H9 (cell line): ENCODE data around the gene RRP1B. TPM values are rescaled to one million over a fixed set of nuclear protein-coding genes. Genes with fewer than 3 reads are reported as not detected.

Experiments used
- DNase-seq: peaks from one replicate; pipeline ENCODE4 v3.0.0-alpha.2; 2017
- H2AFZ ChIP-seq: one replicate; pipeline ENCODE4 v1.6.1; 2013; ENCODE audit warnings: mild to moderate bottlenecking, low read length, control low read depth, moderate library complexity
- H2AK5ac ChIP-seq: 2 replicates; pipeline ENCODE4 v1.6.1; 2013; ENCODE audit warnings: low read length, control low read depth, mixed read lengths; ENCODE audit not compliant: insufficient read length
- H2BK120ac ChIP-seq: one replicate; pipeline ENCODE4 v1.6.1; 2013; ENCODE audit warnings: low read depth, mild to moderate bottlenecking, low read length, control low read depth, inconsistent platforms; ENCODE audit not compliant: poor library complexity, severe bottlenecking
- H2BK12ac ChIP-seq: 2 replicates; pipeline ENCODE4 v1.6.1; 2013; ENCODE audit warnings: low read length, control low read depth, mixed read lengths, low read depth; ENCODE audit not compliant: insufficient read length
- H2BK15ac ChIP-seq: 2 replicates; pipeline ENCODE4 v1.6.1; 2013; ENCODE audit warnings: low read depth, low read length, control low read depth
- H2BK20ac ChIP-seq: one replicate; pipeline ENCODE4 v1.6.1; 2013; ENCODE audit warnings: low read depth, mild to moderate bottlenecking, low read length, control low read depth, inconsistent platforms; ENCODE audit not compliant: poor library complexity, severe bottlenecking
- H2BK5ac ChIP-seq: 2 replicates; pipeline ENCODE4 v1.6.1; 2013; ENCODE audit warnings: low read length, control low read depth, mixed read lengths; ENCODE audit not compliant: insufficient read length
- H3K14ac ChIP-seq: 2 replicates; pipeline ENCODE4 v1.6.1; 2013; ENCODE audit warnings: low read length, control low read depth; ENCODE audit not compliant: insufficient read depth
- H3K18ac ChIP-seq: 2 replicates; pipeline ENCODE4 v1.6.1; 2013; ENCODE audit warnings: low read depth, mild to moderate bottlenecking, mixed read lengths, low read length, control low read depth; ENCODE audit not compliant: insufficient read length
- H3K23ac ChIP-seq: 2 replicates; pipeline ENCODE4 v1.6.1; 2013; ENCODE audit warnings: low read length, control low read depth, mixed read lengths, low read depth; ENCODE audit not compliant: insufficient read length
- H3K23me2 ChIP-seq: 2 replicates; pipeline ENCODE4 v1.6.1; 2013; ENCODE audit warnings: low read depth, mild to moderate bottlenecking, mixed read lengths, low read length, control low read depth; ENCODE audit not compliant: insufficient read length, poor library complexity, severe bottlenecking
- H3K27ac ChIP-seq: 2 replicates; pipeline ENCODE4 v1.5.1; 2013; ENCODE audit warnings: low read length, control low read depth, mixed read lengths, low read depth; ENCODE audit not compliant: insufficient read length
- H3K27me3 ChIP-seq: 2 replicates; pipeline ENCODE4 v1.6.1; 2013; ENCODE audit warnings: low read length, control low read depth, inconsistent platforms; ENCODE audit not compliant: insufficient read depth
- H3K4ac ChIP-seq: 2 replicates; pipeline ENCODE4 v1.6.1; 2013; ENCODE audit warnings: low read depth, mild to moderate bottlenecking, control low read depth, inconsistent platforms, low read length, moderate library complexity
- H3K4me1 ChIP-seq: 2 replicates; pipeline ENCODE4 v1.6.1; 2013; ENCODE audit warnings: low read length, control low read depth, inconsistent platforms; ENCODE audit not compliant: insufficient read depth
- H3K4me2 ChIP-seq: 2 replicates; pipeline ENCODE4 v1.6.1; 2013; ENCODE audit warnings: low read length, control low read depth, mixed read lengths; ENCODE audit not compliant: insufficient read length, insufficient read depth
- H3K56ac ChIP-seq: 2 replicates; pipeline ENCODE4 v1.6.1; 2013; ENCODE audit warnings: low read depth, mild to moderate bottlenecking, mixed read lengths, low read length, control low read depth; ENCODE audit not compliant: insufficient read length
- H3K79me1 ChIP-seq: 2 replicates; pipeline ENCODE4 v1.6.1; 2013; ENCODE audit warnings: low read depth, mild to moderate bottlenecking, moderate library complexity, low read length, control low read depth, inconsistent platforms; ENCODE audit not compliant: insufficient read depth, poor library complexity, severe bottlenecking
- H3K79me2 ChIP-seq: 2 replicates; pipeline ENCODE4 v1.6.1; 2013; ENCODE audit warnings: low read length, control low read depth, inconsistent platforms; ENCODE audit not compliant: insufficient read depth
- H3K9ac ChIP-seq: 2 replicates; pipeline ENCODE4 v1.6.1; 2013; ENCODE audit warnings: low read length, control low read depth, mixed read lengths; ENCODE audit not compliant: insufficient read length; ENCODE audit errors: extremely low read depth
- H3K9me3 ChIP-seq: one replicate; pipeline ENCODE4 v1.6.1; 2013; ENCODE audit warnings: low read depth, low read length, inconsistent platforms; ENCODE audit not compliant: control insufficient read depth
- H3T11ph ChIP-seq: one replicate; pipeline ENCODE4 v1.6.1; 2013; ENCODE audit warnings: mild to moderate bottlenecking, low read length, control low read depth, inconsistent platforms
- H4K20me1 ChIP-seq: one replicate; pipeline ENCODE4 v1.6.1; 2013; ENCODE audit not compliant: control insufficient read depth, insufficient read length, insufficient read depth
- H4K5ac ChIP-seq: 2 replicates; pipeline ENCODE4 v1.6.1; 2013; ENCODE audit warnings: low read depth, mild to moderate bottlenecking, mixed read lengths, low read length, control low read depth; ENCODE audit not compliant: insufficient read length
- H4K8ac ChIP-seq: replicated peaks from 2 replicates; pipeline ENCODE4 v1.6.1; 2013; ENCODE audit warnings: low read length, control low read depth, mixed read lengths, low read depth; ENCODE audit not compliant: insufficient read length
- H4K91ac ChIP-seq: 2 replicates; pipeline ENCODE4 v1.6.1; 2013; ENCODE audit warnings: low read depth, mild to moderate bottlenecking, moderate library complexity, mixed read lengths, low read length, control low read depth; ENCODE audit not compliant: insufficient read length
- H3K27ac Mint-ChIP-seq, 3 experiments: 2 replicates in 2 of 3; 3 replicates in 1 of 3; pipeline ENCODE4 v1.8.0; 2020 to 2021; ENCODE audit warnings: mixed read lengths in 3 of 3, mild to moderate bottlenecking in 1 of 3, moderate library complexity in 1 of 3
- H3K27me3 Mint-ChIP-seq: 2 replicates; pipeline ENCODE4 v1.8.0; 2021; ENCODE audit warnings: low read depth, mild to moderate bottlenecking, moderate library complexity, mixed read lengths
- H3K36me3 Mint-ChIP-seq, 3 experiments: 2 replicates in 2 of 3; 3 replicates in 1 of 3; pipeline ENCODE4 v1.8.0; 2020 to 2021; ENCODE audit warnings: low read depth in 3 of 3, mixed read lengths in 3 of 3; ENCODE audit not compliant: insufficient read depth in 1 of 3
- H3K4me1 Mint-ChIP-seq, 2 experiments: 2 replicates each; pipeline ENCODE4 v1.8.0; 2020; ENCODE audit warnings: mixed read lengths in 2 of 2
- H3K4me3 Mint-ChIP-seq, 2 experiments: 2 replicates in 1 of 2; 3 replicates in 1 of 2; pipeline ENCODE4 v1.8.0; 2020 to 2021; ENCODE audit warnings: mild to moderate bottlenecking in 2 of 2, mixed read lengths in 2 of 2, moderate library complexity in 1 of 2
- H3K9me3 Mint-ChIP-seq, 2 experiments: 2 replicates in 1 of 2; 3 replicates in 1 of 2; pipeline ENCODE4 v1.8.0; 2020; ENCODE audit warnings: mild to moderate bottlenecking in 2 of 2, mixed read lengths in 2 of 2, moderate library complexity in 1 of 2
- WGBS: extraction: QIAGEN DNeasy Blood & Tissue Kit; methylation state at CpG from one replicate; pipeline ENCODE4 v1.1.7; 2013; ENCODE audit warnings: missing lambda C conversion rate, low lambda C conversion rate, mixed read lengths; ENCODE audit not compliant: insufficient read length; ENCODE audit errors: extremely low coverage; 5-methylcytosine and 5-hydroxymethylcytosine counted together
- total RNA-seq: library from RNA; stranded (reverse); gene quantifications from 2 replicates; pipeline ENCODE4 v1.2.1, GENCODE V29; 2021
- TF ChIP-seq, protein P1 (sequence below): fragments of 200-600 bp; sonication (generic); conservative IDR thresholded peaks from 3 replicates; pipeline ENCODE4 v1.8.0; 2021; ENCODE audit warnings: antibody characterized with exemption, mild to moderate bottlenecking

Gene RRP1B
- total RNA-seq, 1 experiment from 2014 or later, result 96.6 TPM

GRCh38 chr21:43645136-43645891 lies 14.0 kb upstream of the RRP1B start:
- Histone ChIP-seq H3K18ac (no peak overlapping the region), H2BK12ac (no peak overlapping the region), H3K79me1 (no peaks in the 10 kb centered on the region), H3K56ac (no peak overlapping the region), H3K4me1 (no peaks in the 10 kb centered on the region), H2BK120ac (no peak overlapping the region), H3T11ph (no peak overlapping the region), H3K9me3 (no peaks in the 10 kb centered on the region), H3K27ac (no peak overlapping the region), H2AFZ (no peak overlapping the region), H2BK15ac (no peak overlapping the region), H3K79me2 (no peaks in the 10 kb centered on the region), H4K8ac (no peak overlapping the region), H3K9ac (no peak overlapping the region), H3K4me2 (no peak overlapping the region), H4K5ac (no peak overlapping the region), H4K91ac (no peak overlapping the region), H3K4ac (no peak overlapping the region), H2AK5ac (no peak overlapping the region), H4K20me1 (no peaks in the 10 kb centered on the region), H2BK5ac (no peak overlapping the region), H3K14ac (no peak overlapping the region), H3K23me2 (no peaks in the 10 kb centered on the region), H3K23ac (no peak overlapping the region), H2BK20ac (no peak overlapping the region), H3K27me3 (no peaks in the 10 kb centered on the region)
- H3K36me3 Mint-ChIP-seq, result no peaks in the 10 kb centered on the region
- peak; percentile 49 for DNase-seq
- no peaks in the 10 kb centered on the region for H3K9me3 Mint-ChIP-seq
- WGBS, result no CpG with 5 or more reads among the region's 12 CpGs
- H3K27me3 Mint-ChIP-seq, result no peaks in the 10 kb centered on the region; the same call in 1 of the 2 replicates
- peaks cover 12 to 18% of the 10 kb centered on the region in 2 experiments for H3K4me1 Mint-ChIP-seq
- H3K27ac Mint-ChIP-seq, result peak overlapping the region in 1 of 3 experiments; percentile 43; a peak in 1 of 7 replicates
- H3K4me3 Mint-ChIP-seq, result no peak overlapping the region
- TF ChIP-seq, protein P1, sequence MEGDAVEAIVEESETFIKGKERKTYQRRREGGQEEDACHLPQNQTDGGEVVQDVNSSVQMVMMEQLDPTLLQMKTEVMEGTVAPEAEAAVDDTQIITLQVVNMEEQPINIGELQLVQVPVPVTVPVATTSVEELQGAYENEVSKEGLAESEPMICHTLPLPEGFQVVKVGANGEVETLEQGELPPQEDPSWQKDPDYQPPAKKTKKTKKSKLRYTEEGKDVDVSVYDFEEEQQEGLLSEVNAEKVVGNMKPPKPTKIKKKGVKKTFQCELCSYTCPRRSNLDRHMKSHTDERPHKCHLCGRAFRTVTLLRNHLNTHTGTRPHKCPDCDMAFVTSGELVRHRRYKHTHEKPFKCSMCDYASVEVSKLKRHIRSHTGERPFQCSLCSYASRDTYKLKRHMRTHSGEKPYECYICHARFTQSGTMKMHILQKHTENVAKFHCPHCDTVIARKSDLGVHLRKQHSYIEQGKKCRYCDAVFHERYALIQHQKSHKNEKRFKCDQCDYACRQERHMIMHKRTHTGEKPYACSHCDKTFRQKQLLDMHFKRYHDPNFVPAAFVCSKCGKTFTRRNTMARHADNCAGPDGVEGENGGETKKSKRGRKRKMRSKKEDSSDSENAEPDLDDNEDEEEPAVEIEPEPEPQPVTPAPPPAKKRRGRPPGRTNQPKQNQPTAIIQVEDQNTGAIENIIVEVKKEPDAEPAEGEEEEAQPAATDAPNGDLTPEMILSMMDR, result peak; percentile 53
